Measurements from ENCODE around the gene TEX22.

Gene TEX22

DNA sequence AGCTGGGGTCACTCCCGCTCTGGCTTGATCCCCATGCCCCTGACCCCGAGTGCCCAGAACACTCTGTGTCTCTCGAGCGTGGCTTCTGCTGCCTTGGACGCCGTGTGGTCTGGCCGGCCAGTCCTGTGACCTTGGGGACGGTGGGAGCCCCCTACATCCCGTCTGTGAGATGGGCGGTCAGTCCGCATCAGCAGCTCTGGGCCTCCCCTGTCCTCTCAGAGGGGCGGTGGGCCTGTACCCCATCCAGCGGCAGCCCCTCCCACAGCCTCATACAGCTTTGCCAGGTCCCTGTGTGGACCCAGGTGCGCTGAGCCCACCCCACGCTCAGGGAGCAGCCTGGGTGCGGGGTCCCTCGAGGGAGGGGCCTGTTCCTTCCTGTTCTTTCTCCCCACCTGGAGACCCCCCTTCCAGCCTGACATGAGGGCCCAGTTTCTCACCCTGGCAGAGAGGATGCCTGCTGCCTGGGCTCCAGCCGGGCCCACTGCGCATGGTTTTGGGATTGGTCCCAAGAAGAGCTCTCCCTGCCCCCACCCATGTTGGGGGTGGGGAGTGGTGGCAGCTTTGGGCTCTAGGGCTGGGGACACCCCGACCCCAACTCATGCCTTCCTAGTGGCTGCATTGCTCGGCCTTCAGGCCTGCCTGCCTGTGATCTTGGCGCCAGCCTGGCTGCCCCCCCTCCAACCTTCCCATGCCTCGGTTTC, 22.8 kb downstream of the TEX22 start:
- DNase-seq (ENCODE audit: low read depth): no peak

DNA sequence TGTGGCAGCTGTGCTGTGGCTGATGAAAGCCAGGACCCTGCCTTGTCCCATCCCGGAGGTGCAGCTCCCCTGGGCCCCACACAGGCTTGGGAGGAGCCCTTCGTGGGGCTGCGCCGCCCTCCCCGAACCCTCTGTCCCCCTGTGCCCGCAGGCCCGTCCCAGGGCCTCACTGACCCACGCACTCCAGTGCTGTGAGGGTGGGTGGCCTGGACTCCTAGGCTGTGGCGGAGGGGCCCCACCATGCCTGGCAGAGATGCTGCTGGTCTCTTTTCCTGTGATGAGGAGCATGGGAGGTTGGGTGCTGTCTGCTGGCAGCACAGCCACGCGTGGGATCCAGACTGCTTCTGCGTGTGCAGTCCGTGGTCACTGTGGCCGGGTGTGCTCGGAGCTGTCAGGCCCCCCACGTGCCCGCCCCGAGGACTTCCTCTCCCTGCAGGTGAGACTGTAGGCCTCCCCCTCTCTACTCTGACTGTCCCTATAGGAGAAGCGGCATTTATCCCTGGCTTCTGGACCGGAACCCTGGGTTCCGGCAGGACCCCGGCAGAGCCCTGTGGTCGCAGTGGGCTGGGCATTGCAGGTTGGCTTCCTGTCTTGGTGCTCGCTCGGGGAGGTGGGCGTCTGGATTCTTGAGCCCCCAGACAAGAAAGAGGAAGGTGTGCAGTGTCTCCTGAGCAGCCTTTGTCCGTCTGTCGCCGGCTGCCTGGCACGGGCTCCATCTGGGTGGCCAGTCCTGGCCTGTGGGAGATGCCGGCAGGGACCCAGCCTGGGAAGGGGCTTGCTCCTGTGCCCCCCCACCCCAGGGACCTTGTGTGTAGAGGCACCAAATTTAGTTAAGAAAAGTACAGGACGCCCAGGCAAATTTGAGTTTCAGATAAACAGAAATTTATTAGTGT, 23.6 kb downstream of the TEX22 start:
- DNase-seq (ENCODE audit: low read depth): no peak

DNA sequence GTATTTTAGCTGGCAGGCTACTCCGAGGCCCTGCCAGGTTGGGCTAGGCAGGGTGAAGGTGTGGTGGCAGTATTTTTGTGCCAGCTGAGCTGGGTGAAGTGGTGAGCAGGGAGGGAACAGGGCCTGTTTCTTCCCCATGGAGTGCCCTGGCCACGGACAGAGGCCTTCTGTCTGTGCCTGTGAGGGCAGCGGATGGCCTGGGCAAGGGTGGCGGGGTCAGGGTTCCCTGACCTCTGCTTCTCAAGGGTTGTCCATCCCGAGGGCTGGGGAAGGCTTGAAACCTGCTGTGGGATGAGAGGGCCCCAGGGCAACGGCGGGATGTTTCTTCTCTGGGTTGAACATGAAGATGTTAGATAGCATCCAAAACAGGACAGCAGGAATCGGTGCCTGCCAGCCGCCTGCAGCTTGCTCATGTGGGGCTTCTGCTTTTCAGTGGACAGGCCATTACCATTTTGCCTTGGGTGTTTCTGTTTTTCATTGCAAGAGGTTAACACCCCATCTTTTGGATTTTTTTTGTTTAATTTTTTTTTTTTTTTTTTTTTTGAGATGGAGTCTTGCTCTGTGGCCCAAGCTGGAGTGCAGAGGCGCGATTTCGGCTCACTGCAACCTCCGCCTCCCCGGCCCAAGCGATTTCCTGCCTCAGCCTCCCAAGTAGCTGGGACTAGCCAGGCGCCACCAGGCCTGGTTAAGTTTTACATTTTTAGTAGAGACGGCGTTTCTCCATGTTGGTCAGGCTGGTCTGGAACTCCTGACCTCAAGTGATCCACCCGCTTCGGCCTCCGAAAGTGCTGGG, 24.6 kb downstream of the TEX22 start:
- no peak for DNase-seq (ENCODE audit: low read depth)

DNA sequence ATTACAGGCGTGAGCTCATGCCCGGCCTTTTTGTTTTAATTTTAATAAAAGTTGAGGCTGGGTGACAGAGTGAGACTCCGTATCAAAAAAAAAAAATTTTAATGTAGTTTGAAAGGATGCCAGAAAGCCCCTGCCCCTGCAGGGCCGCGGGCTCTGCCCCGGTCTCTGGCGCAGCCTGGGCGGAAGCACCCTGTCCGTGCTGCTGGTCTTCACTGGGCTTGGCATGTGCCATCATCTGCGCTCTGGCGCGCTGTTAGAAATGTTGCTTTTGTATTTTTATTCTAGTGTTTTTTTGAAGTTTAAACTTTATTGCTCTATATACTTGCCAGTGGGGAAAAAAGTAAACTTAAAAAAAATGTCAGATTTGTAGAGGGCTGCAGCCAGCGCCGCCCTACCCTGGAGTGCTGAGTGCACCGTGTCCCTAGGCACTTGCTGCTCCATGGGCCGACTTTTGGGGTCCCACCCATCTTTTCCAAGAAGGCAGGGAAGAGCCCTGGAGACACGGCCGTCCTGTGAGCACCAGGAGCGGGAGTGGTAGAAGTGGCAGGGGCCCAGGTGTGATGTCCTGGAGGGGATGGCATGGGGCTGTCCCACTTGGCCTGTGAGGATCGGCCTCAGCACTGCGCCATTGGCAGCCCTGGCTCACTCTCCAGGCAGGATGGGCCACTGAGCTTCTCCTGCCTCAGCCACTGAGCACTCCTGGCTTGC, 25.3 kb downstream of the TEX22 start:
- DNase-seq (ENCODE audit: low read depth): no peak

DNA sequence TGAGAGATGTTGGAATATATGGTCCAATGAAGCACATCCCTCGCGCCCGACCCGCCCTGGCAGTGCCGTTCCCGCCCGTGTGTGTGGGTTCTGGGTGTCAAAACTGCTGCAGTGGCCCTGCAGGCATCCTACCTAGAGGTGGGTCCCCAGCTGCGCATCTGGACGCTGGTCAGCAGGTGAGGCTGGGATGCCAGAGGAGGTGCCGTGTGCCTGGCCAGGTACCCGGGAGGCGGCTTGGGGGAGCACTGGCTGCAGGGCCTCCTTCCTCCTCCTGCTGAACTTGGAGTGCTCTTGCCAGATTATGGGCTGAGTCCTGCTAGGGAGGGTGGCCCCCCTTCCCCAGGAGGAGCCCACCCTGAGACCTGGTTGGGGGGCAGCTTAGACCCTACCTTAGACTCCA, 26.5 kb downstream of the TEX22 start:
- no peak for DNase-seq (ENCODE audit: low read depth)

DNA sequence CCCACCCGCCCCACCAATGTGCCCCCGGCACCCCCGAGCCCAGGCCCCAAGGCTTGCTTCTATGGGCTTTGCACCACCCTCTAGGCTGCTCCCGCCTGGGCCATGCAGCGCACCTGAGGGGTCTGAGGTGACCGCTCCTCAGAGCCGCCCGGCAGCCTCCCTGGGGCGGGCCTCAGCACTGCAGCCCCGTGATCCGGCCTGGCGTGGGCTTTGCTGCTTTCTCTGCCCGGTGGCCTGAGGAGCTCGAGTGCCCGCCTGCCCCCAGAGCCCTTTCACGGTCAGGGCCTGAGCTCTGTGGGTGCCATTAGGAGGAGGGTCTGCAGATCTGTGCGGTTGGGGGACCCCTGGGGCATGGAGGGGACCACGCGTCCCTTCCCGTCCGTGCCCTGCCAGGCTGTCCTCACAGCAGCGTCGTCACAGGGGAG, 27.5 kb downstream of the TEX22 start:
- no peak for DNase-seq (ENCODE audit: low read depth)

DNA sequence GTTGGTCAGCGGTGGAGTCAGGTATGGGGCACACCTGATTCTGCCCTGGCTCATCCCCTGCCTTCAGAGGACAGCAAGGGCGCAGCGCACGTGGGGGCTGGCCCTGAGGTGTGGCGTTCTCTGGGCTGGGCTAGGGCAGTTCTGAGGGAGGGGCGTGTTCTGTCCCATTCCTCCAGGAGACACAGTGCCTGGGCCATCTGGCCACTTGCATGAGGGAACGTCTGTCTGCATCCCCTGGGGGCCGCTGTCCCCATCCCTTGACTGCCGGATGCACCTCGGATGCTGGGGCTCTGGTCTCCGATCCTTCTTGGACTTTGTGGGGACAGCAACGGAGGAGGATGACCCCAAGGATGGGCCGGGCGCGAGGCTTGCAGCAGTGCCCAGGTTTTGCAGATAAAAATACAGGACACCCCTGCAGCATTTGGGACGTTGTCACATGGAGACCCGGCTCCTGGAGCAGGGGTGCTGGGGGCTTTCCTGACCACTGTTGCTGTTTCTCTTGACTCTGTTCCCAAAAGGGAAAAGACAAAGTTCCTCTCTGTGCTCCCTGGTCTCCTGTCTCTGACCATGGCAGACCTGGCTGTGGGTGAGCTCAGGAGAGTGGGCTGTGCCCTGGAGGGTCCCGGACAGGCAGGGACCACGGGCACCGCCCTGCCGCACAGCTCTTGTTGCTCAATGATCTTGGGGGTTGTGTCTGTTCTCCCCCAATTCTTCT, 28.2 kb downstream of the TEX22 start:
- DNase-seq (ENCODE audit: low read depth): no peak

DNA sequence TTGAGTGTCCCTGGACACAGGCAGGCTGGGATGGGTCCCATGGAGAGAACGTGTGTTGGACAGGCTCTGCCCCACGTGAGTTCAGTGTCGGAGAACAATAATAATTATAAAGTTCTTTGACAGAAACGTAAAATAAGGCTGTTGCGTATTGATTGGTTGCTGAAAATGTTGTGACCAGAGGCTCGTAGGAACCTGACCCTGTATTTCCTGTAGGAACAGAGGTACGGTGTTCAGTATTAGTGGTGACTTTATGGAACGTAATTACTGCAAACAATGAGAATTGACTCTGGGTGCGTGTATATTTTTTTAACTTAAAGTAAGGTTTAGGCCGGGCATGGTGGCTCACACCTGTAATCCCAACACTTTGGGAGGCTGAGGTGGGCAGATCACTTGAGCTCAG, 29.1 kb downstream of the TEX22 start:
- DNase-seq (ENCODE audit: low read depth): no peak

DNA sequence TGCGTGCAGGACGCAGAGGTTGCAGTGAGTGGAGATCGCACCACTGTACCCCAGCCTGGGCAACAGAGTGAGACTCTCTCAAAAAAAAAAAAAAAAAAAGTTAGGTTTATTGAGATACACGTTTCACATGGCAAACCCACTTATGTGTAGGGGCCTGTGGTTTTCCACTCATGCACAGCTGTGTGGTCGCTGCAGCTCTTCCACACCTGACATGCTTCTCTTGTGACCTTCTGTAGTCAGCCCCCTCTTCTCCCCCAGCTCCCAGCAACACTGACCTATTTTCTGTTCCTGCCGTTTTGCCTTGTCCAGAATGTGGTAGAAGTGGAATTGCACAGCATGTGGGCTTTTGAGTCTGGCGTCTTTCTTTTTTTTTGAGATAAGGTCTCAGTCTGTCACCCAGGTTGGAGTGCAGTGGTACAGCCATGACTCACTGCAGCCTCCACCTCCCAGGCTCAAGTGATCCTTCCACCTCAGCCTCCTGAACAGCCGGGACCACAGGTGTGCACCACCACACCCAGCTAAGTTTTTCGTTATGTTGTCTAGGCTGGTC, 29.7 kb downstream of the TEX22 start:
- no peak for DNase-seq (ENCODE audit: low read depth)

DNA sequence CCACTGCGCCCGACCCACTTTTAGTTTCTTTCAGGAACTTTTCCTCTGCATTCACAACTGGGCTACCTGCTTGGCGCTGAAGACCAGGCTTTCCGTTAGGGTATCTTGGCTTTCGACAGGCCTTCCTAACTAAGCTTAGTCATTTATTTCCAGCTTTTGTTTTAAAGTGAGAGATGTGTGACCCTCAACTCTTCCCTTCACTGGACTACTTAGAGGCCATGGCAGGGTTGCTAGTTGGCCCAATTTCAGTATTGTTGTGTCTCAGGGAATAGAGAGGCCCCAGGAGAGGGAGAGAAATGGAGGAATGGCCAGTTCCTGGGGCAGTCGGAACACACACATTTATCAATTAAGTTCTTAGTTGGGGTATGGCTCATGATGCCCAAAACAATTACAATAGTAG, 31.7 kb downstream of the TEX22 start:
- DNase-seq (ENCODE audit: low read depth): no peak

DNA sequence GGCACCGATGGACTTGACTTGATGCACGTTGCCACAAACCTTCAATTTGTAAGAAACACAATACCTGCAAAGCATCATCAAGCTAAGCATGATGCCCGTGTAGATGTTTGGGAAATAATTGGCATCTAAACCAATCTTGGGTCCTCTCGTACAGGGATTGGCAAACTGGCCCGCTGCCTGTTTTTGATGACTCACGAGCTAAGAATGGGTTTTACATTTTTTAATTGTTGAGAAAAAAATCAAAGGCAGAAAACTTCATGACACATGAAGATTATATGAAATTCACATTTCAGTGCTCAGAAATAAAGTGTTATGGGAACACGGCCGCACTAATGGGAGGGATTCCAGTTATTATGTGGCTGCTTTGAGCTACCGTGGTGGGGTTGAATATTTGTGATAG, 32.2 kb downstream of the TEX22 start:
- DNase-seq (ENCODE audit: low read depth): peak; percentile 74

DNA sequence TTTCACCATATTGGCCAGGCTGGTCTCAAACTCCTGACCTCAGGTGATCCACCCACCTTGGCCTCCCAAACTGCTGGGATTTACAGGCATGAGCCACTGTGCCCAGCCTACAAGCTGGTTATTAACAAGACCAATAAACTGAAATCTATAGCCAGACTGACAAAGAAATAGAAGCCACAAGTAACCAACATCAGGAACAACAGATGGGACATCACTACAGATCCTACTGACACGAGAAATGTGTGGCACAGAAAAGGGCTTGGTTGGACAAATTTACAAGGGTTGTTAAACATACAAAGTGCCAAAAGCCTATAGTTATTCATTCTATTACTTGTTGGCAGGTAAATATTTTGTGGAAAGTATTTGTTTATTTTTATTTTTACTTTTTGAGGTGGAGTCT, 32.9 kb downstream of the TEX22 start:
- DNase-seq (ENCODE audit: low read depth): no peak

DNA sequence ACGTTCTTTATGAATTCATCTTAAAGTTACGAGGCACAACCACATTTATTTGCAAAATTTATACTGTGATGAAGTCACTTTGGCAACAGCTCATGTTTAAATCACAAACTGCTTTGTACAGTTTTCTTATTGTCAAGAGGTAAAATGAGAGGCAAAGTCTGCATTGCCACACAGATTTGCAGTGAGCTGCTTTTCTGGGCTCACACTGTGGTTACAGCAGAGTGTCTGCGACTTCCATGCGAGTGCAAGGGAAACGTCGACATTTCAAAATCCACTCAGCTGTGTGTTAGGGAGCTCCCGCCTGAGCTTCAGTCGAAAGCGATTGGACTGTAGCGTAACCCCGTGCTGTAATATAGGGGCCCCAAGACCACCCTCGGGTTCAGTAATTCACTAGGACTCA, 34.3 kb downstream of the TEX22 start:
- DNase-seq (ENCODE audit: low read depth): no peak

DNA sequence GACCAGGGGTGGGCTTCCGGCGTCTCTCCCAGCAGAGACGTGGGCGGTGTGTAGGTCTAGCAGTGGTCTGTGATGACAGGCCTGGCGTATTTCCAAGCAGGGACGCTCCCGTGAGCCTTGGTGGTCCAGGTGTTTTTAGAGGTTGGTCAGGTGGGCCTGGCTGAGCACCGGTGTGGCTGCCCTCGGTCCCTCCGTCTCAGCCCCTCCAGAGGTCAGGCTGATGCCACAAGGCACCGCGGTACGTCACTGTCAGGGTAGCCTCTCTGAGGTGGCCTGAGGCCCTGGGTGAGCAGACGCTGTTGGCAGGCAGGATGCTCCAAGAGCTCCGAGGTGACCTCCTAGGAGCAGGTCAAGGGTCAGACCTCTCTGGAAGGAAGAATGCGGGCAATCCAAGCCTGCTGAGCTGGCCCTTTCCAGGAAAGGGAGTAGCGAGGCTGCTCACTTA, 34.8 kb downstream of the TEX22 start:
- DNase-seq (ENCODE audit: low read depth): no peak

DNA sequence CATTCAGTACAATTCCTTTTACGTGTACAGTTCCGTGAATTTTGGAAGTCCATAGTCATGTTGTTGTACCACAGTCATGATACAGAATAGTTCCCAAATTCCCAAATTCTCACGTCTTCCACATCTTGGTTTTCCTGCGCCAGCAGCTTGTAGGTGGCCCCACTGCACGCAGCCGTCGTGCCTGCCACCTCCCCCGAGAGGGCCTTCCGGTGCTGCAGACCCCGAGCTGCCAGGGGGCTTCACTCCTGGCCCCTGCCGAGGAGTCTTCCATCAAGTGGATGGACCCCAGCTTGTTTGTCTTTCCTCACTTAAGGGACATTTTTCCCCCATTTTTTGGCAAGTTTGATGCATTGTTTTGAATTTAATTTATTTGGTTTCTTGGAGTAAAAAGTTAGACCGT, 38.1 kb downstream of the TEX22 start:
- DNase-seq (ENCODE audit: low read depth): no peak

DNA sequence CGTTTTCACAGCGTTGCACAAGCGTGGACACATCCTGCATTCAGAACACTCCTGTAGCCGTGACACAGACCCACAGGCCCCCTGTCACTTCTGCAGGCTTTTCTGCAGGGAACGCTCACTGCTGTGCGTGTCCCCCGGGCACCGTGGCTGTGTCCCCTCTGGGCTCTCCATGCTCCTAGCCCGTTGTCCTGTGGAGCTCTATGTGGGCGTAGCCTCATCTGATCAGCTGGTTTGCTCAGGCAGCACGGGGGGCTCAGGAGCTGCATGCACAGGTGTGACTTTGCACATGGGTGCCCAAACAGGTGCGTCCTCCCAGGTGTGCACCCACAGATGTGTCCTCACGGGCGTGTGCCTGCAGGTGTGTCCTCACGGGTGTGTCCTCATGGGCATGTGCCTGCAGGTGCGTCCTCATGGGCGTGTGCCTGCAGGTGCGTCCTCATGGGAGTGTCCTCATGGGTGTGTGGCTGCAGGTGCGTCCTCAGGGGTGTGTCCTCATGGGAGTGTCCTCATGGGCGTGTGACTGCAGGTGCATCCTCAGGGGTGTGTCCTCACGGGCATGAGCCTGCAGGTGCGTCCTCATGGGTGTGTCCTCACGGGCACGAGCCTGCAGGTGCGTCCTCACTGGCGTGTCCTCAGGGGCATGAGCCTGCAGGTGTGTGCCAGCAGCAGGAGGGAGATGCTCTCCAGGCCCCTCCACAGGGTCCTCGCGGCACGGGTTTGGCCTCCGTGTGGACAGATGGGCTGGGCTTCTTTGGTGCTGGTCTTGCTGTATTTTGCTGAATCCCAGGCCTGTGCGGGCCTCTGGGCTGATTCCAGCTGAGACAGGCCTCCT, 38.8 kb downstream of the TEX22 start:
- no peak for DNase-seq (ENCODE audit: low read depth)

DNA sequence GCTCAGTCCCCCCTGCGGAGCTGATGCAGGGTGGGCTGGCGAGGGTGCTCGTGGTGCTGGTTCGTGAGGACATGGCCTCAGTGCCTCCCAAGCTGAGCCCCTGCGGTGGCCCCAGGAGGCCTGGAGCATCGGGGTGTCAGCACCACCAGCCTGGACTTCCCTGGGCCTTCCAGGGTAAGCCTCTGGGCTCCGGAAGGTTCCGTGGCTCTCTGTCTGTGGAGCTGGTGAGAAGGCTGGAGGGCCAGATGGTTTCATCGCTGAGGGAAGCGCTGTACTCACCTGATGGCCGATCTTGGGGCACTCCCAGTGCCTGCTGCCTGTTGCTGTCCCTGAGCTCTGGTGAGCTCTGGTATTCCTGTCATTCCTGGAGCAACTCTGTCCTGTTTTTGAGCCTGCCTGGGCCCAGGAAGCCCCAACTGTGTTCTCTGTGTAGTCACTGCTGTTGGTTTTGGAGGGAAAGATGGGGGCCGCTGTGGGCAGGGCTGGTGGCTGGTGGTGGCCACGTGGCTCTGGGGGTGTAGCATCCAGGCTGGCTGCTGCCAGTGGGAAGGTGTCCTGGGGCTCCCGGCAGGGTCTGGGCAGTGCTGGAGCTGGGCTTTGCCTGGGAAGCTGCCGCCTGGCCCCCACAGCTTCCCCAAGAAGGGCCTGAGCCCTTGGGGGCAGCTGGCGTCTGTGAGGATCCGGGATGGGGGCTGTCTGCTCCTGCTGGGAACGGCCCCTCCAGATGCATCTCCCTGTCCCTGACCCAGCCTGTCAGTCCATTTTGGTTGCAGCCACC, 39.6 kb downstream of the TEX22 start:
- DNase-seq (ENCODE audit: low read depth): no peak

DNA sequence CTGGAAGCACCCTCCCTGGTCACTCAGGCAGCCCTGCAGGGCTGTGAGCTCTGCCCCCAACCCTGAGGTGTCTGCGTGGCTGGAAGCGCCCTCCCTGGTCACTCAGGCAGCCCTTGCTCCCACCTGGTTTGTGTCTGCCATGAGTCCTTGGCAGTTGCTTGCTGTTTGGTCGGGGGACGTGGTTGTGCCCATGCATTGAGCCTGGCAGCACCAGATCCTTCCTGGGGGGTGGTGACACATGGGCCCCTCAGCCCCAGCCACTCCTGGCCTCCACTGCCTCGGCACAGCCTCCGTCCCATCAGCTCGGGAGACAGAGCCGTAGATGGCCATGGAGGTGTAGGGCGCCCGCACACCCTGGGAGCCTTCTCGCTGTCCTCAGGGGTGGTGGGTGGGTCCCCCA, 40.8 kb downstream of the TEX22 start:
- DNase-seq (ENCODE audit: low read depth): no peak
